Measurements from ENCODE around the gene BICDL1.

The BICDL1 gene

DNA sequence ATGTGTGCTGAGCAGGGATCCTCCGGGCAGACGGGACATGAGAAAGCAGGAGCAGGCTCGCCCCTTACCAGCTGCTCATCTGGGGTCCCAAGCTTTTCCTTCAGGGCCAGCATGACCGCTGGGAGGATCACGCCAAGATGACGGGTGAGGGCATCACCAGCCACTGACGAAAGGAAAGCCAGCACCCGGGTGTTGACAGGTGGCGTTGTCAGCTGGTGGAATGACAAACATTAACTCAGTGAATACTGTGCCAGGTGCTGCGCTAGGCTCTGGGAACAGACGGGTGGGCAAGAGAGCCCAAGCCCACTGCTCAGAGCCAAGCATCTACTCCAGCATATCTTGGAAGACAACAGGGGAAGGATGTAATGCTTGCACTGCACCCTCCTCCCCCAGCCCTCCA lies 148.8 kb downstream of the BICDL1 start:
- TF ChIP-seq ZNF274 (IDR thresholded peaks at IDR 0.05; ENCODE audit: low read depth, low read length), result no peak
- no peak overlapping the region for H3K4me3 ChIP-seq (ENCODE audit: low read length)

DNA sequence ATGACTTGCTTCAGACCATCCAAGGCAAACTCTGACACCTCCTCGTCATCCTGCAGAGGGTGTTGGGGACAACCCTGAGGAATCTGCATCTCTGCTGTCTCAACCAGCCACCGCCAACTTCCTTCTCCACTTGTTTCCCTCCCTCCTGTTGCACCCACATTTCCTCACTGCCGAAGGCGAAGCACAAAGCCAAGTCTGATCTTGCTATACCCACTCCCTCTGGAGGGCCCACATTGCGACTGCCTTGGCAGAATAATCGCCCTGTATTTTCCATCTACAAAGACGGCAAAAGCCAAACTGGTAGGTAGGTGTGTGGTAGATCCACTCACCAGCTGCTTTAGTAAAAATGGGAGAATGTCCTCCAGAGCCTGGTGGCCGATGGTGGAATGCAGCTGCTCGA lies 149.3 kb downstream of the BICDL1 start:
- no peak overlapping the region for H3K4me3 ChIP-seq (ENCODE audit: low read length)
- TF ChIP-seq ZNF274 (IDR thresholded peaks at IDR 0.05; ENCODE audit: low read depth, low read length), result no peak

DNA sequence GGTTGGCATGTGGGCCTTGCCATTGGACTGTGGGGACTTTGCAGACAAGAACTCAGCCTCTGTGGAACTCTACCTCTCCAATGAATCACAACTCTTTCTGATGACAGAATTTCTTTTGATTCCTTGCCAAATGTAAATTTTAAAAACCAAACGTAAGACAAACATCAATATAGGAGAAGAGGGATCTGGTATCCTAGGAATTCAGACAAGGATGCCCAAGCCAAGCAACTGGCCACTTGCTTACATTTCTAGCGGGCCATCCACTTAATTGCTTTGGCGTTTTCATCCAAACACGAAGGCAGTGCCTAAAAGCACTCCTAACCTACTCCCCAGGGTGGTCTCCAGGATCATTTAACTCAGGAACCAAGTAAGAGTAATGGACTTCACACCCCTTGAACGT lies 150.9 kb downstream of the BICDL1 start:
- no peak for TF ChIP-seq ZNF274 (IDR thresholded peaks at IDR 0.05; ENCODE audit: low read depth, low read length)
- H3K4me3 ChIP-seq (ENCODE audit: low read length), result no peak overlapping the region

DNA sequence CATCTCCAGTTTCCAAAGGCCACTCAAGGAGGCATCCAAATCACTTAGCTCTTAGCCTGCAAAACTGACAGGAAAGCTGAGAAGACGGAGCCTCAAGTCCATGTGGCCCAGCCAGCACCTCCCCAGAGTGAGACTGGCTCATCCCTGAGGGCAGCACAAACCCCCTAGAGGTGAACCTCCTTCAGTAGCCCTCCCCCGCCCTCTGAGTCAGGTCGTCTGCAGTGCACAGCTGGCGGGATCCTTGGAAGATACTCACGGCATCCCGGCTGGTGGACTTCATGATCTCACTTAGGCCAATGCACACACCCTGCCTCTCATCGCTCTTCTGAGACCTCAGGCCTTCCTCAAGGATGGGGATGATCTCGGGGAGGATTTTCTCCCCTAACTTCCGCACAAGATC lies 151.6 kb downstream of the BICDL1 start:
- H3K4me3 ChIP-seq (ENCODE audit: low read length), result no peak overlapping the region
- no peak for TF ChIP-seq ZNF274 (IDR thresholded peaks at IDR 0.05; ENCODE audit: low read depth, low read length)

DNA sequence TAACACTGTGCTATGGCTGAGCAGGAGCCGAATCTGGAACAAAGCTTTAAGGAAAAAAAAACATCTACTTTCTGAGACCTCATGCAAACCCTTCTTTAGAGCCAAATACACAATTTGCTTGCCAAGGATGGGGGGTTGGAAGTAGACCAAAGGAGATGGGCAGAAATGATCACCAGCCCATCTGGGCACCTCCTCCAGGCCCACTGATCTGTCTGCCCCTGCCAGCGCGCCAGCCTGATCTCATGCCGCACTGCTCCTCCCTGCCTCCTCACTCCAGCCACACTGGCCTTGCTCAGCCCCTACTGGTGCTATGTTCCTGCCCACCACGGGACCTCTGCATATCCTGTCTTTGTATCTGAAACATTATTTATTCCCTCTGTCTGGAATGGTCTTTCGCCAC lies 152.3 kb downstream of the BICDL1 start:
- no peak for TF ChIP-seq ZNF274 (IDR thresholded peaks at IDR 0.05; ENCODE audit: low read depth, low read length)
- H3K4me3 ChIP-seq (ENCODE audit: low read length), result no peak overlapping the region

DNA sequence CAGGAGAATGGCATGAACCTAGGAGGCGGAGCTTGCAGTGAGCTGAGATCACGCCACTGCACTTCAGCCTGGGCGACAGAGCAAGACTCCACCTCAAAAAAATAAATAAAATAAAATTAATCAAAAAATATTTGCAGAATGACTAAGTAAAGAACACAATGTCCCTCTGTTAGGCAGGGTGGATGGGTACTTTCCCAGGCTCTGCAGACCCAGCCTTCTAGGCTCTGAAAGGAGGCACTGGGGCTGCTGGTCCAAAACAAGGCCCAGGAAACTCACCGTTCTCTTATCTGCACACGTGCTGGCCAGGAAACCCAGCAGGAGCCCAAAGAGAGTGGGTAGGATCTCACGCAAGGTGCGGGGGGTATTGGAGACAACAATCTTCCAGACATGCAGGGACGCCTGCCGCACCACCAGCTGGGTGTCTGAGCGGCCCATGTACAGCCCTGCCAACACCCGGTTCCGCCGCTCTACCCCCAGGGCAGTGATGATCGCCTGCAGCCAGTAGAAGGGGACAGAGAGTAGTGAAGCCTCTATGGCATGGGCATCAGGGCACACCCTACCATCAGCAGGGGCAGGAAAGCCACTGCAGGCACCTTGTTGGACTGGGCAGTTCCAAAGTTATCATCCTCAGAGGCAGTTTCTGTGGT lies 153.3 kb downstream of the BICDL1 start:
- H3K4me3 ChIP-seq (ENCODE audit: low read length), result no peak overlapping the region
- no peak for TF ChIP-seq ZNF274 (IDR thresholded peaks at IDR 0.05; ENCODE audit: low read depth, low read length)
